ENCODE results near the gene SCARB1. TPM values are rescaled to one million over a fixed set of nuclear protein-coding genes. Genes with fewer than 3 reads are reported as not detected.

Gene SCARB1
- total RNA-seq, 1 donor from 2014 or later, result 21.5 TPM

- Mint-ChIP-seq H3K27ac (no peak overlapping the region), H3K27me3 (peaks cover 8% of the 10 kb centered on the region), H3K4me1 (ENCODE audit: low read depth) (peaks cover 6% of the 10 kb centered on the region), H3K9me3 (ENCODE audit: low read depth) (no peaks in the 10 kb centered on the region), H3K4me3 (ENCODE audit: low read depth) (no peak overlapping the region), H3K36me3 (ENCODE audit: insufficient read depth) (no peaks in the 10 kb centered on the region)
- no peak for TF ChIP-seq CTCF (IDR thresholded peaks at IDR 0.05; ENCODE audit: unreplicated experiment)
- DNase-seq (ENCODE audit: low spot score, unreplicated experiment), result no peak
Measured at GRCh38 chr12:124778411-124778810, 85.3 kb downstream of the SCARB1 start.

- peaks cover 10% of the 10 kb centered on the region for H3K27me3 Mint-ChIP-seq
- no peak for TF ChIP-seq CTCF (IDR thresholded peaks at IDR 0.05; ENCODE audit: unreplicated experiment)
- H3K9me3 Mint-ChIP-seq (ENCODE audit: low read depth), result no peaks in the 10 kb centered on the region
- H3K27ac Mint-ChIP-seq, result peak overlapping the region; percentile 37
- no peak for DNase-seq (ENCODE audit: low spot score, unreplicated experiment)
- peaks cover 6% of the 10 kb centered on the region for H3K4me1 Mint-ChIP-seq (ENCODE audit: low read depth)
- no peaks in the 10 kb centered on the region for H3K36me3 Mint-ChIP-seq (ENCODE audit: insufficient read depth)
- no peak overlapping the region for H3K4me3 Mint-ChIP-seq (ENCODE audit: low read depth)
Measured at GRCh38 chr12:124777399-124778372, 86.0 kb downstream of the SCARB1 start.

GRCh38 chr12:124776125-124776513 is 87.5 kb downstream of the SCARB1 start:
- H3K4me3 Mint-ChIP-seq (ENCODE audit: low read depth), result no peak overlapping the region

GRCh38 chr12:124774462-124775167 is 89.0 kb downstream of the SCARB1 start:
- no peak for DNase-seq (ENCODE audit: low spot score, unreplicated experiment)
- Mint-ChIP-seq H3K27me3 (peaks cover 19% of the 10 kb centered on the region), H3K9me3 (ENCODE audit: low read depth) (no peaks in the 10 kb centered on the region), H3K4me3 (ENCODE audit: low read depth) (no peak overlapping the region), H3K27ac (no peak overlapping the region), H3K36me3 (ENCODE audit: insufficient read depth) (no peaks in the 10 kb centered on the region), H3K4me1 (ENCODE audit: low read depth) (peaks cover 8% of the 10 kb centered on the region)
- TF ChIP-seq CTCF (IDR thresholded peaks at IDR 0.05; ENCODE audit: unreplicated experiment), result no peak

More at GRCh38 chr12:124776125-124776513, 87.5 kb downstream of the SCARB1 start:
- Mint-ChIP-seq H3K9me3 (ENCODE audit: low read depth) (no peaks in the 10 kb centered on the region), H3K27me3 (peaks cover 19% of the 10 kb centered on the region), H3K36me3 (ENCODE audit: insufficient read depth) (no peaks in the 10 kb centered on the region), H3K27ac (no peak overlapping the region), H3K4me1 (ENCODE audit: low read depth) (peaks cover 8% of the 10 kb centered on the region)
- no peak for DNase-seq (ENCODE audit: low spot score, unreplicated experiment)
- no peak for TF ChIP-seq CTCF (IDR thresholded peaks at IDR 0.05; ENCODE audit: unreplicated experiment)

- Mint-ChIP-seq H3K4me3 (ENCODE audit: low read depth) (no peak overlapping the region), H3K27ac (no peak overlapping the region), H3K4me1 (ENCODE audit: low read depth) (peaks cover 8% of the 10 kb centered on the region), H3K9me3 (ENCODE audit: low read depth) (no peaks in the 10 kb centered on the region), H3K27me3 (peaks cover 19% of the 10 kb centered on the region), H3K36me3 (ENCODE audit: insufficient read depth) (no peaks in the 10 kb centered on the region)
- no peak for DNase-seq (ENCODE audit: low spot score, unreplicated experiment)
- TF ChIP-seq CTCF (IDR thresholded peaks at IDR 0.05; ENCODE audit: unreplicated experiment), result no peak
Measured at GRCh38 chr12:124774054-124774461, 89.6 kb downstream of the SCARB1 start.

All from progenitor cell of endocrine pancreas (in vitro differentiated cells).